ENCODE measurements around the gene ANKRD55. TPM values are rescaled to one million over a fixed set of nuclear protein-coding genes. Genes with fewer than 3 reads are reported as not detected.

The ANKRD55 gene
- total and polyA plus RNA-seq, 8 donors = 0.06 TPM; not detected in 7

- no peak for ATAC-seq
- 48 to 55% methylated on average over 3 of the region's 3 CpGs for WGBS, 2 donors
- Histone ChIP-seq H3K4me1 (no peaks in the 10 kb centered on the region), H3K36me3 (no peaks in the 10 kb centered on the region), H3K9me3 (no peaks in the 10 kb centered on the region), H3K27me3 (no peaks in the 10 kb centered on the region), H3K27ac (no peak overlapping the region), H3K4me3 (no peak overlapping the region)
- TF ChIP-seq CTCF (IDR thresholded peaks at IDR 0.05) = no peak
- DNase-seq = no peak
- no peak for FAIRE-seq
- intact Hi-C loops (cut with DNase I) = no loop called here
Measured at GRCh38 chr5:56164376-56164775, 68.8 kb downstream of the ANKRD55 start.

- intact Hi-C loops (cut with DNase I) = no loop called here
- no peak for FAIRE-seq
- Histone ChIP-seq H3K27ac (no peak overlapping the region), H3K36me3 (no peaks in the 10 kb centered on the region), H3K9me3 (no peaks in the 10 kb centered on the region), H3K27me3 (no peaks in the 10 kb centered on the region), H3K4me3 (no peak overlapping the region), H3K4me1 (no peaks in the 10 kb centered on the region)
- ATAC-seq = peak in 1 of 4 donors; percentile 59
- no peak for DNase-seq
- no peak for TF ChIP-seq CTCF (IDR thresholded peaks at IDR 0.05)
- 81 to 85% methylated on average over 1 of the region's 1 CpG for WGBS, 2 donors
Measured at GRCh38 chr5:56161927-56162326, 71.2 kb downstream of the ANKRD55 start.

GRCh38 chr5:56161439-56161823 is 71.7 kb downstream of the ANKRD55 start:
- no peak for TF ChIP-seq CTCF (IDR thresholded peaks at IDR 0.05)
- no peaks in the 10 kb centered on the region for H3K36me3 ChIP-seq
- DNase-seq (no peak), FAIRE-seq (no peak), ATAC-seq (no peak)
- no peaks in the 10 kb centered on the region for H3K9me3 ChIP-seq
- no peak overlapping the region for H3K27ac ChIP-seq
- H3K4me1 ChIP-seq = no peaks in the 10 kb centered on the region
- no peaks in the 10 kb centered on the region for H3K27me3 ChIP-seq
- intact Hi-C loops (cut with DNase I) = no loop called here
- WGBS, 2 donors = 83 to 88% methylated on average over 3 of the region's 3 CpGs
- H3K4me3 ChIP-seq = no peak overlapping the region

GRCh38 chr5:56160723-56161438 is 72.2 kb downstream of the ANKRD55 start:
- 86 to 92% methylated on average over 4 of the region's 4 CpGs for WGBS, 2 donors
- H3K9me3 ChIP-seq = no peaks in the 10 kb centered on the region
- intact Hi-C loops (cut with DNase I) = no loop called here
- TF ChIP-seq CTCF (IDR thresholded peaks at IDR 0.05) = no peak
- DNase-seq (no peak), ATAC-seq (no peak), FAIRE-seq (no peak)
- H3K36me3 ChIP-seq = no peaks in the 10 kb centered on the region
- H3K27me3 ChIP-seq = no peaks in the 10 kb centered on the region
- H3K27ac ChIP-seq = no peak overlapping the region
- H3K4me1 ChIP-seq = no peaks in the 10 kb centered on the region
- H3K4me3 ChIP-seq = no peak overlapping the region

GRCh38 chr5:56159521-56159947 is 73.6 kb downstream of the ANKRD55 start:
- 80% methylated on average over 7 of the region's 7 CpGs for WGBS, 2 donors
- no peak for TF ChIP-seq CTCF (IDR thresholded peaks at IDR 0.05)
- H3K27me3 ChIP-seq = no peaks in the 10 kb centered on the region
- H3K9me3 ChIP-seq = no peaks in the 10 kb centered on the region
- ATAC-seq (peak in 1 of 4 donors; percentile 10), FAIRE-seq (no peak), DNase-seq (no peak)
- no peaks in the 10 kb centered on the region for H3K36me3 ChIP-seq
- no peak overlapping the region for H3K4me3 ChIP-seq
- intact Hi-C loops (cut with DNase I) = no loop called here
- peaks cover 0 to 11% (median 6%) of the 10 kb centered on the region in 3 donors for H3K4me1 ChIP-seq
- no peak overlapping the region for H3K27ac ChIP-seq
